Astrocyte of the hippocampus (primary cell): ENCODE measurements around the gene CEBPB.

Experiments
- DNase-seq: peaks from one replicate; pipeline ENCODE4 v3.0.0; 2011; ENCODE audit warnings: low read depth, low spot score

CEBPB gene

GRCh38 chr20:50227506-50227905 is 36.9 kb downstream of the CEBPB start:
- DNase-seq = no peak

GRCh38 chr20:50229156-50229607 is 38.6 kb downstream of the CEBPB start:
- no peak for DNase-seq

GRCh38 chr20:50230184-50230583 is 39.6 kb downstream of the CEBPB start:
- no peak for DNase-seq

- DNase-seq = no peak
Observed at GRCh38 chr20:50230871-50231560, 40.4 kb downstream of the CEBPB start.

GRCh38 chr20:50231854-50232253 is 41.2 kb downstream of the CEBPB start:
- DNase-seq = no peak

GRCh38 chr20:50232651-50233324 is 42.2 kb downstream of the CEBPB start:
- DNase-seq = no peak

- no peak for DNase-seq
Observed at GRCh38 chr20:50233325-50234212, 42.9 kb downstream of the CEBPB start.

- no peak for DNase-seq
Observed at GRCh38 chr20:50234288-50234687, 43.7 kb downstream of the CEBPB start.

GRCh38 chr20:50237349-50237748 is 46.7 kb downstream of the CEBPB start:
- DNase-seq = no peak

GRCh38 chr20:50238081-50238800 is 47.6 kb downstream of the CEBPB start:
- DNase-seq = no peak

GRCh38 chr20:50240092-50240491 is 49.5 kb downstream of the CEBPB start:
- no peak for DNase-seq

- DNase-seq = no peak
Observed at GRCh38 chr20:50242178-50242514, 51.5 kb downstream of the CEBPB start.
